ENCODE data around the gene CACNA1D.
"Not testable (repeated sequence)": the region's sequence is repeated elsewhere in the genome, so short reads cannot be mapped to it uniquely, and the experiment has no call there.

DNA sequence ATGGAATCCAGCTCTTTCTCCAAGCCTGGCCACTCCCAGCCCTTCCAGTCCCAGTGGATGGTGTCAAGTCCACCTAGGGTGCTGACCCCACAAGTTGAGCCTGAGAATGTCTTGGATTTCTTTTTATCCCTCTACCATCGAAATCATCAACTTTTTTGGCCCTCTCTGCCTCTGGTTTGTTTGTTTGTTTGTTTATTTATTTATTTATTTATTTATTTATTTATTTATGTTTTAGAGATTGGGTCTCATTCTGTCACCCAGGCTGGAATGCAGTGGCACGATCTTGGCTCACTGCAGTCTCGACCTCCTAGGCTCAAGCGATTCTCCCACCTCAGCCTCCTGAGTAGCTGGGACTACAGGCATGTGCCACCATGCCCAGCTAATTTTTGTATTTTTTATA is 77.8 kb downstream of the CACNA1D start:
- TF ChIP-seq, protein P1, sequence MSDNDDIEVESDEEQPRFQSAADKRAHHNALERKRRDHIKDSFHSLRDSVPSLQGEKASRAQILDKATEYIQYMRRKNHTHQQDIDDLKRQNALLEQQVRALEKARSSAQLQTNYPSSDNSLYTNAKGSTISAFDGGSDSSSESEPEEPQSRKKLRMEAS (IDR thresholded peaks at IDR 0.05) = not testable (repeated sequence)
- TF ChIP-seq TCF7L2 (IDR thresholded peaks at IDR 0.05; ENCODE audit: borderline replicate concordance, extremely low read depth, insufficient read depth, insufficient read length); EZH2 (IDR thresholded peaks at IDR 0.05): not testable (repeated sequence)
- TF ChIP-seq, protein P2, sequence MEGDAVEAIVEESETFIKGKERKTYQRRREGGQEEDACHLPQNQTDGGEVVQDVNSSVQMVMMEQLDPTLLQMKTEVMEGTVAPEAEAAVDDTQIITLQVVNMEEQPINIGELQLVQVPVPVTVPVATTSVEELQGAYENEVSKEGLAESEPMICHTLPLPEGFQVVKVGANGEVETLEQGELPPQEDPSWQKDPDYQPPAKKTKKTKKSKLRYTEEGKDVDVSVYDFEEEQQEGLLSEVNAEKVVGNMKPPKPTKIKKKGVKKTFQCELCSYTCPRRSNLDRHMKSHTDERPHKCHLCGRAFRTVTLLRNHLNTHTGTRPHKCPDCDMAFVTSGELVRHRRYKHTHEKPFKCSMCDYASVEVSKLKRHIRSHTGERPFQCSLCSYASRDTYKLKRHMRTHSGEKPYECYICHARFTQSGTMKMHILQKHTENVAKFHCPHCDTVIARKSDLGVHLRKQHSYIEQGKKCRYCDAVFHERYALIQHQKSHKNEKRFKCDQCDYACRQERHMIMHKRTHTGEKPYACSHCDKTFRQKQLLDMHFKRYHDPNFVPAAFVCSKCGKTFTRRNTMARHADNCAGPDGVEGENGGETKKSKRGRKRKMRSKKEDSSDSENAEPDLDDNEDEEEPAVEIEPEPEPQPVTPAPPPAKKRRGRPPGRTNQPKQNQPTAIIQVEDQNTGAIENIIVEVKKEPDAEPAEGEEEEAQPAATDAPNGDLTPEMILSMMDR (IDR thresholded peaks at IDR 0.05 in 2 of 3, conservative IDR thresholded peaks at IDR 0.05 in 1 of 3; ENCODE audit: borderline replicate concordance in 1 of 3, insufficient read depth in 1 of 3, low read depth in 2 of 3, low read length in 2 of 3) = not testable (repeated sequence)

All from HCT116 (cell line).